ENCODE data around the gene CAMK2N2. TPM values are rescaled to one million over a fixed set of nuclear protein-coding genes. Genes with fewer than 3 reads are reported as not detected.

CAMK2N2 gene
- total and polyA plus RNA-seq, 2 experiments from 2014 or later: 0.11 TPM; not detected in 1

DNA sequence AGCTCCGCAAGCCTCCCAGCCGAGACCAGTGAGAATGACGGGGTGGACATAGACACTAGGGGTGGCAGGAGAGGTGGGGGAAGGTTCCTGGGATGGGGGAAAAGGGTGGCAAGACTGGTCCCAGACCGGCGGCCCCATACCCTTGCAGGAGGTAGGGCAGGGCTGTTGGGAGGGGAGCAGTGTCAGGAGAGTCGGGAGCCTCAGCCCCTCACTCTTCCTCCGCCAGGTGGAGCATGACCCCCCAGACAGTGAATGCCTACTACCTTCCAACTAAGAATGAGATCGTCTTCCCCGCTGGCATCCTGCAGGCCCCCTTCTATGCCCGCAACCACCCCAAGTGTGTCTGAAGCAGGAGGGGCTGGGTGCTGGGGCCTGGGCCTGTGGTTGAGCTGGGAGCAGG lies 29.0 kb upstream of the CAMK2N2 start:
- Histone ChIP-seq H3K27me3 (replicated peaks; ENCODE audit: insufficient read depth) (no peaks in the 10 kb centered on the region), H3K9me3 (ENCODE audit: low read depth) (no peaks in the 10 kb centered on the region), H3K9me2 (ENCODE audit: insufficient read depth) (no peaks in the 10 kb centered on the region), H3K27ac (no peak overlapping the region), H3K4me1 (ENCODE audit: insufficient read depth) (no peaks in the 10 kb centered on the region), H3K4me3 (no peak overlapping the region), H3K79me2 (ENCODE audit: insufficient read depth) (no peaks in the 10 kb centered on the region), H3K36me3 (ENCODE audit: low read depth) (no peaks in the 10 kb centered on the region), H4K20me1 (ENCODE audit: insufficient read depth) (no peaks in the 10 kb centered on the region), H2AFZ (no peak overlapping the region), H3F3A (ENCODE audit: insufficient read depth) (no peaks in the 10 kb centered on the region), H3K9ac (no peak overlapping the region), H3K4me2 (ENCODE audit: unreplicated experiment) (no peak overlapping the region)
- in situ Hi-C loops (cut with MboI): no loop called here
- DNase-seq: no peak
- WGBS, 2 experiments (ENCODE audit: low coverage in 1 of 2, low lambda C conversion rate in 2 of 2, missing lambda C conversion rate in 2 of 2): 72 to 81% methylated on average over 8 to 10 of the region's 10 CpGs
- no peak for TF ChIP-seq EZH2 (IDR thresholded peaks at IDR 0.05; ENCODE audit: insufficient read depth, poor library complexity, severe bottlenecking)
- no peak for TF ChIP-seq EZH2phosphoT487 (IDR thresholded peaks at IDR 0.05; ENCODE audit: insufficient read depth, low read depth)

DNA sequence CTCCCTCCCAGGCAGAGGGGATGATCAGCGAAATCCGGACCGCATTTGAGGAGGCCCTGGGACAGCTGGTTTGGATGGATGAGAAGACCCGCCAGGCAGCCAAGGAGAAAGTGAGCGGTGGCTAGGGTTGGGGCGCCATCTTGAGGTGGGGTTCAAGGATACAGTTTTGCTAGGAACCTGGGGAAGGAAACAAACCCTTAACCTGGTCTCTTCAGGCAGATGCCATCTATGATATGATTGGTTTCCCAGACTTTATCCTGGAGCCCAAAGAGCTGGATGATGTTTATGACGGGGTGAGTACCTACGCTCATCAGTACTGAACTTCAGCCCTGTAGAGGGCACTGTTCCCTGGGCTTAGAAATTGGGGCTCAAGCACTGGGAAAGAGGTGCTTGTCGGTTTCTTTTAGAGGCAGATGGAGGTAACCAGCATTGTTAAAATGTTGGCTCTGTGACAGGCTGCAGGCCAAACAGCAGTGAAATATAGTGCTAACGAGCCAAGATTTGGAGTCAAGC lies 28.1 kb upstream of the CAMK2N2 start:
- Histone ChIP-seq H3K4me3 (no peak overlapping the region), H3K79me2 (ENCODE audit: insufficient read depth) (no peaks in the 10 kb centered on the region), H3K36me3 (ENCODE audit: low read depth) (no peaks in the 10 kb centered on the region), H2AFZ (no peak overlapping the region), H4K20me1 (ENCODE audit: insufficient read depth) (no peaks in the 10 kb centered on the region), H3K9me3 (ENCODE audit: low read depth) (no peaks in the 10 kb centered on the region), H3K27ac (no peak overlapping the region), H3K9ac (no peak overlapping the region), H3K4me1 (ENCODE audit: insufficient read depth) (no peaks in the 10 kb centered on the region), H3K4me2 (ENCODE audit: unreplicated experiment) (no peak overlapping the region), H3F3A (ENCODE audit: insufficient read depth) (no peaks in the 10 kb centered on the region), H3K27me3 (replicated peaks; ENCODE audit: insufficient read depth) (no peaks in the 10 kb centered on the region), H3K9me2 (ENCODE audit: insufficient read depth) (no peaks in the 10 kb centered on the region)
- TF ChIP-seq EZH2phosphoT487 (IDR thresholded peaks at IDR 0.05; ENCODE audit: insufficient read depth, low read depth) (no peak), EZH2 (IDR thresholded peaks at IDR 0.05; ENCODE audit: insufficient read depth, poor library complexity, severe bottlenecking) (no peak)
- WGBS, 2 experiments (ENCODE audit: low coverage in 1 of 2, low lambda C conversion rate in 2 of 2, missing lambda C conversion rate in 2 of 2): 7 to 8% methylated on average over 10 of the region's 10 CpGs
- in situ Hi-C loops (cut with MboI): loop anchor here (10.0 kb wide), 1 partner anchor 395 kb away; no protein-coding TSS in a partner anchor
- DNase-seq: peak; percentile 65

DNA sequence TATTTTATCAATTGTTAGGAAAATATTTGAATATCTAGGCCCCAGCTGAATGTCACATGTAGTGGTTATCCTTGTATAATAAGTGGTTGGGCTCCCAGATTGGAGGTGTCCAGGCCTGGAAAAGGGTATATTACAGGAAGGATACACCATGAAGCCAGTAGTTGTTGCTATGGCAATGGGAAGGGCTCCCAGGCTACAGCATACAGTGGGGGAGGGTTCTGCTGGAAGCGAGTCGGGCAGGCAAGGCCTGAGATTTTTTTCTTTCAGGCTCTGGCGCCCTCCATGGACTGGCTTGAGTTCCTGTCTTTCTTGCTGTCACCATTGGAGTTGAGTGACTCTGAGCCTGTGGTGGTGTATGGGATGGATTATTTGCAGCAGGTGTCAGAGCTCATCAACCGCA lies 23.3 kb upstream of the CAMK2N2 start:
- Histone ChIP-seq H4K20me1 (ENCODE audit: insufficient read depth) (no peaks in the 10 kb centered on the region), H3K4me3 (no peak overlapping the region), H3F3A (ENCODE audit: insufficient read depth) (no peaks in the 10 kb centered on the region), H3K9ac (no peak overlapping the region), H2AFZ (no peak overlapping the region), H3K27me3 (replicated peaks; ENCODE audit: insufficient read depth) (peaks cover 6% of the 10 kb centered on the region; the same call in 1 of the 2 replicates), H3K9me2 (ENCODE audit: insufficient read depth) (no peaks in the 10 kb centered on the region), H3K27ac (no peak overlapping the region), H3K4me2 (ENCODE audit: unreplicated experiment) (no peak overlapping the region), H3K4me1 (ENCODE audit: insufficient read depth) (no peaks in the 10 kb centered on the region), H3K79me2 (ENCODE audit: insufficient read depth) (no peaks in the 10 kb centered on the region), H3K36me3 (ENCODE audit: low read depth) (no peaks in the 10 kb centered on the region), H3K9me3 (ENCODE audit: low read depth) (no peaks in the 10 kb centered on the region)
- no peak for TF ChIP-seq EZH2phosphoT487 (IDR thresholded peaks at IDR 0.05; ENCODE audit: insufficient read depth, low read depth)
- no peak for TF ChIP-seq EZH2 (IDR thresholded peaks at IDR 0.05; ENCODE audit: insufficient read depth, poor library complexity, severe bottlenecking)
- in situ Hi-C loops (cut with MboI): loop anchor here (10.0 kb wide), 1 partner anchor 390 kb away; no protein-coding TSS in a partner anchor
- peak; percentile 79 for DNase-seq
- WGBS, 2 experiments (ENCODE audit: low coverage in 1 of 2, low lambda C conversion rate in 2 of 2, missing lambda C conversion rate in 2 of 2): 23 to 27% methylated on average over 4 of the region's 4 CpGs

DNA sequence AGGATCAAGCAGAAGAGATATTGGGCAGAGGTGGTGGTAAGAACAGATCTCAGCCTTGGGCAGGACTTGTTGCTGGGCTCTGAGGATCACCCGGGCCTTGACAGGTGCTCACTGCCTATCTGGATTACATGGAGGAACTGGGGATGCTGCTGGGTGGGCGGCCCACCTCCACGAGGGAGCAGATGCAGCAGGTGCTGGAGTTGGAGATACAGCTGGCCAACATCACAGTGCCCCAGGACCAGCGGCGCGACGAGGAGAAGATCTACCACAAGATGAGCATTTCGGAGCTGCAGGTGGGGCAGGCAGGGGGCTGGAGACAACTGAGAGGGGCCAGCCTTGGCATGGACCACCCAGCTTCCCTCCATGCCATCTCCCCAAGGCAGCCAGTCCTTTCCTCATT lies 22.3 kb upstream of the CAMK2N2 start:
- WGBS, 2 experiments (ENCODE audit: low coverage in 1 of 2, low lambda C conversion rate in 2 of 2, missing lambda C conversion rate in 2 of 2): 81 to 90% methylated on average over 8 of the region's 8 CpGs
- H3K4me2 ChIP-seq (ENCODE audit: unreplicated experiment): no peak overlapping the region
- H3K4me3 ChIP-seq: no peak overlapping the region
- no peak overlapping the region for H3K27ac ChIP-seq
- no peaks in the 10 kb centered on the region for H4K20me1 ChIP-seq (ENCODE audit: insufficient read depth)
- peaks cover 10% of the 10 kb centered on the region for H3K27me3 ChIP-seq (replicated peaks; ENCODE audit: insufficient read depth)
- no peaks in the 10 kb centered on the region for H3F3A ChIP-seq (ENCODE audit: insufficient read depth)
- no peak overlapping the region for H3K9ac ChIP-seq
- in situ Hi-C loops (cut with MboI): loop anchor here (10.0 kb wide), 1 partner anchor 389 kb away; no protein-coding TSS in a partner anchor
- no peaks in the 10 kb centered on the region for H3K9me3 ChIP-seq (ENCODE audit: low read depth)
- no peaks in the 10 kb centered on the region for H3K4me1 ChIP-seq (ENCODE audit: insufficient read depth)
- no peak for TF ChIP-seq EZH2 (IDR thresholded peaks at IDR 0.05; ENCODE audit: insufficient read depth, poor library complexity, severe bottlenecking)
- no peak for TF ChIP-seq EZH2phosphoT487 (IDR thresholded peaks at IDR 0.05; ENCODE audit: insufficient read depth, low read depth)
- H3K36me3 ChIP-seq (ENCODE audit: low read depth): no peaks in the 10 kb centered on the region
- no peaks in the 10 kb centered on the region for H3K79me2 ChIP-seq (ENCODE audit: insufficient read depth)
- no peak for DNase-seq
- no peaks in the 10 kb centered on the region for H3K9me2 ChIP-seq (ENCODE audit: insufficient read depth)
- no peak overlapping the region for H2AFZ ChIP-seq
